H9 (cell line): ENCODE results near the gene ACAD9. TPM values are rescaled to one million over a fixed set of nuclear protein-coding genes. Genes with fewer than 3 reads are reported as not detected.

Experiments used
- DNase-seq: peaks from one replicate; pipeline ENCODE4 v3.0.0-alpha.2; 2017
- H2AFZ ChIP-seq: one replicate; pipeline ENCODE4 v1.6.1; 2013; ENCODE audit warnings: mild to moderate bottlenecking, low read length, control low read depth, moderate library complexity
- H2AK5ac ChIP-seq: 2 replicates; pipeline ENCODE4 v1.6.1; 2013; ENCODE audit warnings: low read length, control low read depth, mixed read lengths; ENCODE audit not compliant: insufficient read length
- H2BK120ac ChIP-seq: one replicate; pipeline ENCODE4 v1.6.1; 2013; ENCODE audit warnings: low read depth, mild to moderate bottlenecking, low read length, control low read depth, inconsistent platforms; ENCODE audit not compliant: poor library complexity, severe bottlenecking
- H2BK12ac ChIP-seq: 2 replicates; pipeline ENCODE4 v1.6.1; 2013; ENCODE audit warnings: low read length, control low read depth, mixed read lengths, low read depth; ENCODE audit not compliant: insufficient read length
- H2BK15ac ChIP-seq: 2 replicates; pipeline ENCODE4 v1.6.1; 2013; ENCODE audit warnings: low read depth, low read length, control low read depth
- H2BK20ac ChIP-seq: one replicate; pipeline ENCODE4 v1.6.1; 2013; ENCODE audit warnings: low read depth, mild to moderate bottlenecking, low read length, control low read depth, inconsistent platforms; ENCODE audit not compliant: poor library complexity, severe bottlenecking
- H2BK5ac ChIP-seq: 2 replicates; pipeline ENCODE4 v1.6.1; 2013; ENCODE audit warnings: low read length, control low read depth, mixed read lengths; ENCODE audit not compliant: insufficient read length
- H3K14ac ChIP-seq: 2 replicates; pipeline ENCODE4 v1.6.1; 2013; ENCODE audit warnings: low read length, control low read depth; ENCODE audit not compliant: insufficient read depth
- H3K18ac ChIP-seq: 2 replicates; pipeline ENCODE4 v1.6.1; 2013; ENCODE audit warnings: low read depth, mild to moderate bottlenecking, mixed read lengths, low read length, control low read depth; ENCODE audit not compliant: insufficient read length
- H3K23ac ChIP-seq: 2 replicates; pipeline ENCODE4 v1.6.1; 2013; ENCODE audit warnings: low read length, control low read depth, mixed read lengths, low read depth; ENCODE audit not compliant: insufficient read length
- H3K23me2 ChIP-seq: 2 replicates; pipeline ENCODE4 v1.6.1; 2013; ENCODE audit warnings: low read depth, mild to moderate bottlenecking, mixed read lengths, low read length, control low read depth; ENCODE audit not compliant: insufficient read length, poor library complexity, severe bottlenecking
- H3K27ac ChIP-seq: 2 replicates; pipeline ENCODE4 v1.5.1; 2013; ENCODE audit warnings: low read length, control low read depth, mixed read lengths, low read depth; ENCODE audit not compliant: insufficient read length
- H3K27me3 ChIP-seq: 2 replicates; pipeline ENCODE4 v1.6.1; 2013; ENCODE audit warnings: low read length, control low read depth, inconsistent platforms; ENCODE audit not compliant: insufficient read depth
- H3K4ac ChIP-seq: 2 replicates; pipeline ENCODE4 v1.6.1; 2013; ENCODE audit warnings: low read depth, mild to moderate bottlenecking, control low read depth, inconsistent platforms, low read length, moderate library complexity
- H3K4me1 ChIP-seq: 2 replicates; pipeline ENCODE4 v1.6.1; 2013; ENCODE audit warnings: low read length, control low read depth, inconsistent platforms; ENCODE audit not compliant: insufficient read depth
- H3K4me2 ChIP-seq: 2 replicates; pipeline ENCODE4 v1.6.1; 2013; ENCODE audit warnings: low read length, control low read depth, mixed read lengths; ENCODE audit not compliant: insufficient read length, insufficient read depth
- H3K56ac ChIP-seq: 2 replicates; pipeline ENCODE4 v1.6.1; 2013; ENCODE audit warnings: low read depth, mild to moderate bottlenecking, mixed read lengths, low read length, control low read depth; ENCODE audit not compliant: insufficient read length
- H3K79me1 ChIP-seq: 2 replicates; pipeline ENCODE4 v1.6.1; 2013; ENCODE audit warnings: low read depth, mild to moderate bottlenecking, moderate library complexity, low read length, control low read depth, inconsistent platforms; ENCODE audit not compliant: insufficient read depth, poor library complexity, severe bottlenecking
- H3K79me2 ChIP-seq: 2 replicates; pipeline ENCODE4 v1.6.1; 2013; ENCODE audit warnings: low read length, control low read depth, inconsistent platforms; ENCODE audit not compliant: insufficient read depth
- H3K9ac ChIP-seq: 2 replicates; pipeline ENCODE4 v1.6.1; 2013; ENCODE audit warnings: low read length, control low read depth, mixed read lengths; ENCODE audit not compliant: insufficient read length; ENCODE audit errors: extremely low read depth
- H3K9me3 ChIP-seq: one replicate; pipeline ENCODE4 v1.6.1; 2013; ENCODE audit warnings: low read depth, low read length, inconsistent platforms; ENCODE audit not compliant: control insufficient read depth
- H3T11ph ChIP-seq: one replicate; pipeline ENCODE4 v1.6.1; 2013; ENCODE audit warnings: mild to moderate bottlenecking, low read length, control low read depth, inconsistent platforms
- H4K20me1 ChIP-seq: one replicate; pipeline ENCODE4 v1.6.1; 2013; ENCODE audit not compliant: control insufficient read depth, insufficient read length, insufficient read depth
- H4K5ac ChIP-seq: 2 replicates; pipeline ENCODE4 v1.6.1; 2013; ENCODE audit warnings: low read depth, mild to moderate bottlenecking, mixed read lengths, low read length, control low read depth; ENCODE audit not compliant: insufficient read length
- H4K8ac ChIP-seq: replicated peaks from 2 replicates; pipeline ENCODE4 v1.6.1; 2013; ENCODE audit warnings: low read length, control low read depth, mixed read lengths, low read depth; ENCODE audit not compliant: insufficient read length
- H4K91ac ChIP-seq: 2 replicates; pipeline ENCODE4 v1.6.1; 2013; ENCODE audit warnings: low read depth, mild to moderate bottlenecking, moderate library complexity, mixed read lengths, low read length, control low read depth; ENCODE audit not compliant: insufficient read length
- H3K27ac Mint-ChIP-seq, 3 experiments: 2 replicates in 2 of 3; 3 replicates in 1 of 3; pipeline ENCODE4 v1.8.0; 2020 to 2021; ENCODE audit warnings: mixed read lengths in 3 of 3, mild to moderate bottlenecking in 1 of 3, moderate library complexity in 1 of 3
- H3K27me3 Mint-ChIP-seq: 2 replicates; pipeline ENCODE4 v1.8.0; 2021; ENCODE audit warnings: low read depth, mild to moderate bottlenecking, moderate library complexity, mixed read lengths
- H3K36me3 Mint-ChIP-seq, 3 experiments: 2 replicates in 2 of 3; 3 replicates in 1 of 3; pipeline ENCODE4 v1.8.0; 2020 to 2021; ENCODE audit warnings: low read depth in 3 of 3, mixed read lengths in 3 of 3; ENCODE audit not compliant: insufficient read depth in 1 of 3
- H3K4me1 Mint-ChIP-seq, 2 experiments: 2 replicates each; pipeline ENCODE4 v1.8.0; 2020; ENCODE audit warnings: mixed read lengths in 2 of 2
- H3K4me3 Mint-ChIP-seq, 2 experiments: 2 replicates in 1 of 2; 3 replicates in 1 of 2; pipeline ENCODE4 v1.8.0; 2020 to 2021; ENCODE audit warnings: mild to moderate bottlenecking in 2 of 2, mixed read lengths in 2 of 2, moderate library complexity in 1 of 2
- H3K9me3 Mint-ChIP-seq, 2 experiments: 2 replicates in 1 of 2; 3 replicates in 1 of 2; pipeline ENCODE4 v1.8.0; 2020; ENCODE audit warnings: mild to moderate bottlenecking in 2 of 2, mixed read lengths in 2 of 2, moderate library complexity in 1 of 2
- WGBS: extraction: QIAGEN DNeasy Blood & Tissue Kit; methylation state at CpG from one replicate; pipeline ENCODE4 v1.1.7; 2013; ENCODE audit warnings: missing lambda C conversion rate, low lambda C conversion rate, mixed read lengths; ENCODE audit not compliant: insufficient read length; ENCODE audit errors: extremely low coverage; 5-methylcytosine and 5-hydroxymethylcytosine counted together
- total RNA-seq: library from RNA; stranded (reverse); gene quantifications from 2 replicates; pipeline ENCODE4 v1.2.1, GENCODE V29; 2021
- TF ChIP-seq, protein P1 (sequence below): fragments of 200-600 bp; sonication (generic); conservative IDR thresholded peaks from 3 replicates; pipeline ENCODE4 v1.8.0; 2021; ENCODE audit warnings: antibody characterized with exemption, mild to moderate bottlenecking

ACAD9 gene
- total RNA-seq, 1 experiment from 2014 or later, result 43.1 TPM

DNA sequence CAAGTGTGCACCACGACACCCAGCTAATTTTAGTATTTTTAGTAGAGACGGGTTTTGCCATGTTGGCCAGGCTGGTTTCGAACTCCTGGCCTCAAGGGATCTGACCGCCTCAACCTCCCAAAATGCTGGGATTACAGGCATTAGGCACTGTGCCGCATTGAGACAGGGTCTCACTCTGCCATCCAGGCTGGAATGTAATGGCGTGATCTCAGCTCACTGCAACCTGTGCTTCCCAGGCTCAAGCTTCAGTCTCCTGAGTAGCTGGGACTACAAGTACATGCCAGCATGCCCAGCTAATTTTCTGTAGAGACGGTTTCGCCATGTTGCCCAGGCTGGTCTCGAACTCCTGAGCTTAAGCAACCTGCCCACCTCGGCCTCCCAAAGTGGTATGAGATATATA lies 51.6 kb downstream of the ACAD9 start:
- no peak overlapping the region for H4K91ac ChIP-seq
- H3K79me2 ChIP-seq, result no peaks in the 10 kb centered on the region
- no peak overlapping the region for H2AFZ ChIP-seq
- no peaks in the 10 kb centered on the region for H3K23me2 ChIP-seq
- no peaks in the 10 kb centered on the region for H3K79me1 ChIP-seq
- no peak overlapping the region for H3K23ac ChIP-seq
- TF ChIP-seq, protein P1, sequence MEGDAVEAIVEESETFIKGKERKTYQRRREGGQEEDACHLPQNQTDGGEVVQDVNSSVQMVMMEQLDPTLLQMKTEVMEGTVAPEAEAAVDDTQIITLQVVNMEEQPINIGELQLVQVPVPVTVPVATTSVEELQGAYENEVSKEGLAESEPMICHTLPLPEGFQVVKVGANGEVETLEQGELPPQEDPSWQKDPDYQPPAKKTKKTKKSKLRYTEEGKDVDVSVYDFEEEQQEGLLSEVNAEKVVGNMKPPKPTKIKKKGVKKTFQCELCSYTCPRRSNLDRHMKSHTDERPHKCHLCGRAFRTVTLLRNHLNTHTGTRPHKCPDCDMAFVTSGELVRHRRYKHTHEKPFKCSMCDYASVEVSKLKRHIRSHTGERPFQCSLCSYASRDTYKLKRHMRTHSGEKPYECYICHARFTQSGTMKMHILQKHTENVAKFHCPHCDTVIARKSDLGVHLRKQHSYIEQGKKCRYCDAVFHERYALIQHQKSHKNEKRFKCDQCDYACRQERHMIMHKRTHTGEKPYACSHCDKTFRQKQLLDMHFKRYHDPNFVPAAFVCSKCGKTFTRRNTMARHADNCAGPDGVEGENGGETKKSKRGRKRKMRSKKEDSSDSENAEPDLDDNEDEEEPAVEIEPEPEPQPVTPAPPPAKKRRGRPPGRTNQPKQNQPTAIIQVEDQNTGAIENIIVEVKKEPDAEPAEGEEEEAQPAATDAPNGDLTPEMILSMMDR, result no peak
- no peak overlapping the region for H2BK20ac ChIP-seq
- H3T11ph ChIP-seq, result no peak overlapping the region
- no peak overlapping the region for H4K8ac ChIP-seq
- no peak overlapping the region for H2BK120ac ChIP-seq
- Mint-ChIP-seq H3K27me3 (peaks cover 17% of the 10 kb centered on the region), H3K9me3 (peaks cover 30 to 31% of the 10 kb centered on the region in 2 experiments), H3K4me3 (no peak overlapping the region), H3K36me3 (peaks cover 0 to 9% (median 4%) of the 10 kb centered on the region in 3 experiments; a peak in 5 of 7 replicates), H3K4me1 (peaks cover 0 to 2% of the 10 kb centered on the region in 2 experiments; a peak in 1 of 4 replicates), H3K27ac (no peak overlapping the region)
- H3K4ac ChIP-seq, result no peak overlapping the region
- no peaks in the 10 kb centered on the region for H3K4me1 ChIP-seq
- no peak overlapping the region for H2BK15ac ChIP-seq
- peak; percentile 4 for DNase-seq
- H3K27ac ChIP-seq, result no peak overlapping the region
- H3K27me3 ChIP-seq, result no peaks in the 10 kb centered on the region
- no peaks in the 10 kb centered on the region for H4K20me1 ChIP-seq
- H3K9me3 ChIP-seq, result peaks cover 12% of the 10 kb centered on the region
- H3K56ac ChIP-seq, result no peak overlapping the region
- H2BK12ac ChIP-seq, result no peak overlapping the region
- no peak overlapping the region for H2BK5ac ChIP-seq
- no CpG with 5 or more reads among the region's 10 CpGs for WGBS
- no peak overlapping the region for H3K9ac ChIP-seq
- H2AK5ac ChIP-seq, result no peak overlapping the region
- H3K18ac ChIP-seq, result no peak overlapping the region
- no peak overlapping the region for H4K5ac ChIP-seq
- H3K4me2 ChIP-seq, result no peak overlapping the region
- no peak overlapping the region for H3K14ac ChIP-seq
